GM12801 (cell line): ENCODE measurements around the gene IFIT1.

Experiments
- TF ChIP-seq, protein P1 (sequence below): IDR thresholded peaks from one replicate; pipeline ENCODE4 v1.5.1; 2011; ENCODE audit warnings: control low read depth; ENCODE audit not compliant: insufficient read length; ENCODE audit errors: extremely low read depth

Gene IFIT1

DNA sequence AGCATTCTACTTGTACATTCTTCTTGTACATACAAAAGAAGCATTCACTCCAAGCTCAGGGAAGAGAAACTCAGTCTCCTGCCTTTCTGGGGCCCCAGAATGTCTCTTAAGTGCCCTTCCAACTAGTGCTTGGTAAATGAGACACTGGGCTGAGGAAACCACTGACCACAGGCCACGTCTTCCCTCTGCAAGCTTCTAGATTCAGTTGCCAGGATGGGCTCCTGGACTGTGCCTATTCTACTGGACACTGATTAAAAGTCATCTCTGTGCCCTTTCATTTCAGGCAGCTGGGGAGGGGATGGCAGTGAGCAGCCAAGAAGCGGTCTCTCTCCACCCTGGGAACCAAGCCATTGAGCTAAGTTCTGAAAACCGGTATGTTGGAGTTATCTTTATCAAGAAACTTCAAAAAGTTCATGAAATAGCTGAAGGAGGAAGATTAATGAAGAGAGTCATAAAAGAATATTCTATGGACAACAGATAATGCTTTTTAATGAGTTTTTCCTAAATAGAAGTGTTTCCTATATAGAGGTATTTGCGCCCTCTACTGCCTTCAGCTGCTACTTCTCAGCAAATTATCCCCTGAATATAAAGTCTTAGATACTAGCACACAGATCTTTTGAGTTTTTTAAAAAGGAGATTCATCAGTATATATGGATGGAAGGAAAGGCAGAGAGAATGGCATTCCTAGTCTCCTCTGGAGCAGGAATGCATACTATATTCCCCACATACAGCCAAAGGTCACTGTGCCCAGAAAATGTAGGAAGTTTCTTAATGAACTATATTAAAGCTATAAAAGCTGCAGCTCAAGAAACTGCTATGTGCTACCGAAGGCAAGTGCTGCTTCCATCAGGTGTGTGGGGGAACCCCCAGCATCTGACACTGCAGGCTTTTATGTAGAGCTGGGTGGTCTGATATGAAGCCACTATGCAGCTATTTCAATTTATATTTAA is 23.0 kb upstream of the IFIT1 start:
- TF ChIP-seq, protein P1, sequence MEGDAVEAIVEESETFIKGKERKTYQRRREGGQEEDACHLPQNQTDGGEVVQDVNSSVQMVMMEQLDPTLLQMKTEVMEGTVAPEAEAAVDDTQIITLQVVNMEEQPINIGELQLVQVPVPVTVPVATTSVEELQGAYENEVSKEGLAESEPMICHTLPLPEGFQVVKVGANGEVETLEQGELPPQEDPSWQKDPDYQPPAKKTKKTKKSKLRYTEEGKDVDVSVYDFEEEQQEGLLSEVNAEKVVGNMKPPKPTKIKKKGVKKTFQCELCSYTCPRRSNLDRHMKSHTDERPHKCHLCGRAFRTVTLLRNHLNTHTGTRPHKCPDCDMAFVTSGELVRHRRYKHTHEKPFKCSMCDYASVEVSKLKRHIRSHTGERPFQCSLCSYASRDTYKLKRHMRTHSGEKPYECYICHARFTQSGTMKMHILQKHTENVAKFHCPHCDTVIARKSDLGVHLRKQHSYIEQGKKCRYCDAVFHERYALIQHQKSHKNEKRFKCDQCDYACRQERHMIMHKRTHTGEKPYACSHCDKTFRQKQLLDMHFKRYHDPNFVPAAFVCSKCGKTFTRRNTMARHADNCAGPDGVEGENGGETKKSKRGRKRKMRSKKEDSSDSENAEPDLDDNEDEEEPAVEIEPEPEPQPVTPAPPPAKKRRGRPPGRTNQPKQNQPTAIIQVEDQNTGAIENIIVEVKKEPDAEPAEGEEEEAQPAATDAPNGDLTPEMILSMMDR: no peak

DNA sequence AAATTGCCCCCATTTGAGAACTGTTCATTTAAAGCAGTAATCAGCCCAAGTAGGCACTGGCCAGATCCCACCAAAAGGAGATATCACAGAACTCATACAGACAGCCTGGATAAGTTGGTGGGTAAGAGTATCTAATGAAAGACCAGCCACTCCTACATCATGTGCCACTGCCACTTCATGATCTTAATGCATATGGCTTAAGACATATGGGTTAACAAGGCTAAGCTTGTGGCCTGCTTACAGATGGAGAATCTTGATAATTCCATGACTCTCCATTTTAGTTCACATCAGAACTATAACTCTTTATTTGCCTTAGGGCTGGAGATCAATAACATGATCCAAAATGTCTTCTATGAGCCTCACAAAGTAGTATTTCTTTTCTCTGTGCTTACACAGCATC is 21.3 kb upstream of the IFIT1 start:
- TF ChIP-seq, protein P1: no peak

DNA sequence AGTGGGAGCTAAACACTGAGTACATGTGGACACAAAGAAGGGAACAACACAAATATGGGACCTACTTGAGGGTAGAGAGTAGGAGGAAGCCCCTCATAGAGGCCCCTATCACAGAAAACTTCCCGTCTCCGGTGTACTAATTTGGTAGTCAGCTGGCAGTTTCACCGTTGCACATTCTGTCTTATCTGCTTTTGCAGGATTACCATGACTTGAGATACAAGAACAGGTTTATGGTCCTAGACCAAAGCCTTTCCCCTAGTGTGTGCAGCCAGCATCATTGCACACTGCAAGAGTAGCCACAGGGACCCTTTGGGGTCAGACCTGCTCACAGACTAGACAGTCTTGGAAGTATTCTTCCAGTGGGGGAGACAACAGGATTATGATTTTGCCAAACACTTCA is 20.4 kb upstream of the IFIT1 start:
- TF ChIP-seq, protein P1: no peak

DNA sequence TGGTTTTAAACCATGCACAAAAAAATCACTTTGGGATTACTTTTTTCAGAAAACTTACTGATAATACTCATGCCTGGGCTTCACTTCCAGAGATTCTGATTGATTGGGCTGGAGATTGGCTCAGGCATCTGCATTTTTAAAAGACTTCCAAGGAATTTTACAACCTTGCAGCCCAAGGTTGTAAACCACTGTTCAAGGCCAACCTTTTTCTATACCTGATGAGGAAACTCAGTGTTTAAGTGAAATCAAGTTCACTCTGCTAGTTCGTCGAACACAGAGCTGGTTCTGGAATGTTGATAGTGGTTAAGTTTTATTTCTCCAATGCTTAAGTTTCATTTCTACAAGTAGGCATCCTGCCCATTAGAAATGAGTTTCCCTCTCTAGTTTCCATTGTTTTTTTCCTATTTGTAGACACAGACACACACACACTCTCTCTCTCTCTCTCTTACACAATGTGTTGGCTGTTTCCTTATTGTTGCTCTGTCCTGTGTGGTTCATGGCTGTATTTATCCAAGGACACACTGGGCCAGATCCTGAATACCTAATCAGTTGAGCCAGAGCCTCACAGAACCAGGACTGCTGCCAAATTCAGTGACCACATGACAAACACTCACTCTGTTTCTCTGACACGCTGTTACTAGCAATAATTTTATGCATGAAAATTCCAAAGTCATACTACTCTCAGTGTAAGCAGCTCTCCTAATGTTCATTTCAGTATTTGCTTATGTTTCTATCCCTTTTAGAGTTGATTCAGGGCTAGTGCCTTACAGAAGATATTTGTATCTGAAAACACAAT is 18.3 kb upstream of the IFIT1 start:
- TF ChIP-seq, protein P1: no peak

DNA sequence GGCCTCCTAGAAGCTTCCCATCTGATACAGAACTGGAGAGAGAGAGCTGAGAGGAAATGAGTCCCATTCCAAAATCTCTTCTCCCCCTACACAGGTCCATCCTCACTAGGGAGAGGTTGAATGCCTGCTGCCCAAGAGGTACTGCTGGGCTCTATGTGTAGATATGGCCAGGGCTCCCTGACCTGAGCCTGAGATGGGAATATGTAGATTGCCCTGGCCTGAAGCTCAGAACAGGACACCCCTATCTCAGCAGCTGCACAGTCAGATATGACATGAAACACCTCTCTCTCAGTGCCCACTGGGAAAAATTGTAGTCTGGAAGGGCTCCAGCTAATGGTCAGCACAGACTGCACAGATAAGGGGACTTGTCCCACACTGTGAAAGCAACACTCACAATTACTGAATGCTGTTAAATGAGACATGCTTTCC is 17.7 kb upstream of the IFIT1 start:
- TF ChIP-seq, protein P1: no peak

DNA sequence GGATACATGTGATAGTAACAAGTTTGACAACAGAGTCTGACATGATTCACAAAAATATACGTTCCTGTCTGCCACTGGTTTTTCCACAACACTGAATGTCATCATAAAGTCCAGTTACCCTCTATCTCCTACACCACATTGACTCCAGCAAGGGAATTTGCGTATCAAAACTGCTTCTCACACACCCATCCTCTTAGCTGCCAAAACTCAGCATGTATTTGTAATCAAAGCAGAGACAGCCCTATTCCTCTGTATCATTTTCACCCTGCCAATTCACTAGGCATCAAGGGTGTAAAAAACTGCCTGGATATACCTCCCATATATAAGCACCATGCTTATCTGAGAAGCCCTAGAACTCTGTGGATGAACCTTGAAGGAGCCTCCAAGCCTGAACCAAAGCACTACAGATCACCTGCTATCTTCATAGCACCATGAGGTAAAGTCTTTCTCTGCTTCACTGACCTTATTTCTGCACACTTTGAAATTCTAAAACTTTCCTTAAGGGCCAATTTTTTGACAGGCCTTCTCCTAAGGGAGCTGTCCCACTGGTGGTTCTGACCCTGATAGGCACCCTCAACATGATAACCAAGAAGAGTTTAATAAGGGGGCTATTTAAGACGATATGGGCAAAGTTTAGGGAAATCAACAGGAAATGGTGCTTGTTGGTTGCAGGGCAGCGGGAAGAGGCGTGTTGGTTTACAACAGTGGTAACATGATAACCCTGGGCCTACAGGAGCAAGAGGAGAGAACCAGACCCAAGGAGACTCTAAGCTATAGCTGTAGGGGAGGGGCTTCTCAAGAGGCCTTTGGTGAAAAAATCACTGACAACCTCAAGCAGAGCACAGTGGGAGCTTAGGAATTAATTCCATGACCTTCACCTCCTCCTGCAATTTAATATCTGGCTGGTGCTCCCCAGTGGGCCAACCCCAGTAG is 14.5 kb upstream of the IFIT1 start, which contains the start of gene IFIT1B:
IFIT1B (plus strand) TSS at position 352 of the 933 bp plus-strand sequence; CDS start at position 432, 80 bp downstream.
- TF ChIP-seq, protein P1: no peak
